HT1080 (cell line): ENCODE measurements around the gene INSL4. TPM values are rescaled to one million over a fixed set of nuclear protein-coding genes. Genes with fewer than 3 reads are reported as not detected.

Experiments used
- DNase-seq: peaks from one replicate; pipeline ENCODE4 v3.0.0-alpha.2; 2015; ENCODE audit warnings: low read depth
- polyA plus RNA-seq, 2 experiments: library from polyadenylated mRNA; depleted of rRNA; stranded (reverse); fragments of >200 nt; gene quantifications; 2 replicates each; pipeline ENCODE4 v1.2.3, GENCODE V29; 2015
- total RNA-seq: library from RNA; depleted of rRNA; stranded (reverse); fragments of >200 nt; shearing (Covaris generic); gene quantifications from 2 replicates; pipeline ENCODE4 v1.2.3, GENCODE V29; 2014; rRNA removed

The INSL4 gene
- total RNA-seq: 0.33 and 0.39 TPM in 2 replicates
- polyA plus RNA-seq (2015; cell fraction: cytosol; rRNA removed): 0.11 and 0.35 TPM in 2 replicates
- 0.25 and 0.33 TPM in 2 replicates for polyA plus RNA-seq (2015; cell fraction: nucleus; rRNA removed)

- DNase-seq: peak; percentile 77
Measured at GRCh38 chr9:5231212-5231611, at the start of gene INSL4. INSL4 (plus strand) TSS chr9:5231419; CDS start chr9:5231524, 105 bp downstream.

- DNase-seq: no peak
Measured at GRCh38 chr9:5184776-5185175, 46.4 kb upstream of the INSL4 start.

DNA sequence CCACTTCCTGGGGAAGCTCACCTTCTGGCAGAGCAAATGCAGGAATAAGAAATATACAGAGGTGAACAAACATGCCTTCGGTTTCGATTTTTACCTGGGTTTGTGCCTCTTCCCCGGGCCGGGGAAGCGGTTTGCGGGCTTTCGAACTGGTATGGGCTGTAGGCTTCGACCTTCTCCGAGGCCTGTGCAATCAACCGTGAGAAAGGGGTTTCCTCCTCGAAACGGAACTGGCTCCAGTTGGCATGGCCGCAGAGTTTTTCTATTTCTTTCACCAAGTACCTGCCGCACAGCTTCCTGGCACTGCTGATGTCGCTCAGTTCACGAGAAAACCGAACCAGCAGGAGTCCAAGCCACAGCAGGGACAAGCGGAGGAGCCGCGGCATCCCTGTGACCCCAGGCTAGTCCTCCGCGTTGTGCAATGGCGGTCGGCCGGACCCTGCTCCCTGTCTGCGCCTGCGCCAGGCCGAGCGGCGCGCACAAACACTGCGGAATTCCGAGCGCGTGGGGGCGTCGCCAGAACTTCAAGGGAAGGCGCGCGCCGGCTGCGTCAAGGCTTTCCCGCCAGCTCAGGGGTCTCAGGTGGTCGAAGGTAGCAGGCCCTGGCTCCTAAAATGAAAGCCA, 45.9 kb upstream of the INSL4 start, which contains the start of gene INSL6:
Gene INSL6, minus strand, starts transcription at position 420 of the 621 bp plus-strand sequence. Its CDS starts 37 bp downstream, at position 383.
- no peak for DNase-seq

DNA sequence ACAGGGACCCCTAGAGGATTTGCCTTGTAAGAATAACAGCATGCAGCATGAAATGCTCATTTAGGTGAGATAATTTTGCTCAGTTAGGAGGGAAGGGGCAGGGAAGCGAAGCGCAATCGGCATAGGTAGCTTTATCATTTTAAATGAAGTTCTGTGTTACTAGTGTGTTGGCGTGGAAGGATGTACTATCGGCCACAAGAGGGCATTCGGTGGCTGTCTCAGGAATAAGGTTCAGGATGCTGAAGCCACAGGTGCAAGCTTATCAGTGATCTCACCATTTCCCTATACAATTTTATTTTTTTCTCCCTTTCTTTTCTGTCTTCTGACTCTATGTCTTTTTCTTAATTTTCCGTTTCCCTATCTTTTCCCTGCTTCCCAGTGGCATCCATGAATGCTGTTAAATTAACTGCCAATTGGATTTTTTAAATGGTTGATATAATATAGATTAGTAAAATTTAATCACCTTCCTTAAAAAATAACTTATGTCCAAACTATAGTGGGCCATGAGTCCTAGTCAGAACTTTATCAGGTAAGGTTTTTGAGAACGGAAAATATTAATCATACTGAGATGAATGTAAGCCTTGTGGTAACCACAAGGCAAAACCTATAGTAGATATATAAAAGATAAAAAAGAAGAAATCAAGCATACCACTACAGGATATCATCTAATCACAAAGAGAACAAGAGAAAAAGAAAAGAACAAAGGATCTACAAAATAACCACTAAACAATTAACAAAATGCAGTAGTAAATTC, 44.6 kb upstream of the INSL4 start:
- peak; percentile 69 for DNase-seq

GRCh38 chr9:5188060-5188984, 42.9 kb upstream of the INSL4 start:
- no peak for DNase-seq

DNA sequence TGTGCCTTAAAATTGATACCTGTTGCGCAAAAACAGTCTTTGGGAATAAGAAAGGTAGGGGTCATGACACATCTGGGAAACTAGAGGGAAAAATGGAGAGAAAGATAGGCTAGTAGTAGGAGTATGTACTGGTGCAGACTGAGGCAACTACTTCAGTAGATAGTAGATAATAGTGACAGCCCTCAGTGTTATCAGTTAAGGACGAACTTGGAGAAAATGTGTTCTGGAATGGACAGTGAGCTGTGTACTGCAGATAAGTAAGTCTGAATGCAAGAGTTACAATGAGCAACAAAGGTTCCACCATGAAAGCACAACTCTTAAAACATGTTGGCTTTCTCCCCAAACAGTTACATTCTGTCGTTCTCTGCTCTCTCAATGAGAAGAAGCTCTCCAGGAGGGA, 39.2 kb upstream of the INSL4 start:
- no peak for DNase-seq

DNA sequence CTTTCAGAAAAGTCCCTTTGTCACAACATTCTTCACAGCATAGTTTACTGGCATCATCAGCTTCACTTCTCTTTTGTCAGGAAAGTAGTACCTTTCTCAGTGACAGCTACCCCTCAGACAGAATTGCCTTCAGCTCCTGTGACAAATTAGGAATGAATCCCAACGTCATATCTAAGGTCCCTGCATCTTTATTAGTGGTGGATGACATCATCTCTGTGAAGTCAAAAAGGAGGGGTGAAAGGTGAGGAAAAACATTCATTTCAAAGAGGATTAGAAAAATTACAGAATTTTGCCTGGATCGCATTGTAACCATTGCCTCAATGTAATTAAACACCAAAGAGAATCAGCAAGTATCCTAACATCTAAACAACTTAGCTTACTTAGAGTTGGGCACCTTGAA, 37.9 kb upstream of the INSL4 start:
- DNase-seq: no peak

DNA sequence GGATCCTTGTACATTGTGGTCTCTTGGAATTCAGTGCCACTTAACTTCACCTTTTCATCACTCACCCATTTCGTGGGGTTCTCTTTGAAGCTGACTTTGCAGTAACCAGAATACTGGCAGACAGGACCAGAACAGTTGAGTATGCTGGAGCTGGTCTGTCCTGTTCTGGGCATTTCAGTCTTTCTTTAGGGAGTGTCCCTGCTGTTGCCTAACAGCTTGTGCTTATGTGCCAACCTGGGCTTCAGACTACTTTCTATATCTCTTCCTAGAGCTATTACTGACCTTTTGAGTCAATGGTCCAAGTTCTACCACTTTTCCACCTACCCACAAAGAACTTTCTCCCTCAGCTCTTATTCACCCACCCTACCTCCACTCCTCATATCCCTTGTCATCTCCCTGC, 35.8 kb upstream of the INSL4 start:
- no peak for DNase-seq

DNA sequence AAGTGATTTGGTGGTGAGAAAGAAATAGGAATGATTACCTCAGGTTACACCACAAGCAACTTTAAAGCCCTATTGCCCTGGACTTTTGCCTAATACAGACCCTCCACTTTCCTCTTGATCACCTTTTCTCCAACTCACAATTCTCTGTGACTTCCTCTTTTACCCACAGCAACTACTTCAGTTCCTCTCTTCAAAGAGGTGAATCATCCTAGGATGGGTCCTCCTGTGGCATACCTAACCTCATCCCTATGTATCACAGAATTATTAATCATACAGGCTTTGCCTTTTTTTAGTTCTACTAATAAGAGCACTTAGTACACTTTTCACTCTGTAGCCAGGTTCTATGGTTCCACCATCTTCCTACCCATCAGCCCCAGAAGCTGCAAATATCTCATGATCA, 26.1 kb upstream of the INSL4 start:
- peak; percentile 31 for DNase-seq

GRCh38 chr9:5230554-5230953, 665 bp upstream of the INSL4 start:
- no peak for DNase-seq

DNA sequence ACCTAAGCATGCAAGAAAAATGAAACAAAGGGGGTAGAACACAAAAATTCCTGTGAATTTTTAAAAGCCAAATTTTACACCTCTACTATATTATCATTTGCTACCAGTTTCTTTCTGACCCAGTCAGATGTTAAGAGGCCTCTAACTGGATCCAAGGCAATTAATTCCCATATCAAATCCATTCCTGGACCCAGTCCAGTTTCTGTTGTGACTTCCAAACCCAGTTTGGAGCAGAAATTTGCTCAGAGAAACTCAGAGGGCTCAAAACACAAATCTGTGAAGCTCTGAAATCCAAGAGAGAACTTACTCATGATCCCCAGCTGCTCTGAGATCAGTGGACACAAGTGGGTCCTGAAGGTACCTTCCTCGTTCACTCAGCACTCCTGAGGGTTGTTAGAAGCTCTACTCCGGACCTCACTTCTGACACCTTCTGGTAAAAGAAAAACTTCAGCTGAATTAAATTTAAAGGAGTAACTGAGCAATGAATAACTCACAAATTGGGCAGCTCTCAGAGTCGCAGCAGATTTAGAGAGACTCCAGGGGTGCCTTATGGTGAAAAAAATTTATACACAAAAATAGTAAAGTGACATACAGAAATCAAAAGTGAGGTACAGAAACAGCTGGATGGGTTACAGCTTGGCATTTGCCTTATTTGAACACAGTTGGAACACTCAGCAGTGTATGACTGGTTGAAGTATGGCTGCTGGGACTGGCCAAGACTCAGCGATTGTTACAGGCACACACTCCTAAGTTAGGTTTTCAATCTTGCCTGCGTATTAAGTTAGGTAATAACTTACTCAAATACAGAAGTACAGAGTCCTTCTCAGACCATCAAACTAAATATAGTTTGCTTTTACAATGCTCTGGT, 32.4 kb downstream of the INSL4 start:
- DNase-seq: peak; percentile 18

GRCh38 chr9:5264219-5264595, 33.0 kb downstream of the INSL4 start:
- DNase-seq: no peak

DNA sequence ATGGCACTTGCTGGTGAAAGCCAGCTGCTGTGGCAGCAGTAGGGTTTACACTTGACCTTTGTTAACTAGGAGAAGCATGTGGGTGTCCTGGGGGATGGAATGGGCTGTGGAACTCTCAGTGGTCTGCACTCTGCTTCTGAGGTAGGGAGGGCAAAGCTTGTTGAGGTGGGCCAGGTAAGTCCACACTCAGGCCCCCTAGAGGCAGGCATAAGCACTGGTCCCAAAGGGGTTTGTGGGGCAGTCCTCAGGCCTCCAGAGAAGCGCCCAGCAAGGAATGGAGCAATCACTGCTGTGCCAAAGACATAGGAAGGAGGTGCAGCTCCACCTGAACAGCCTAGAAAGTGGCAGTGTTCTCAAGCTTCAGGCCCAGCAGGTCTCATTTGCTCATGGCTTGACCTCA, 34.7 kb downstream of the INSL4 start:
- DNase-seq: no peak

DNA sequence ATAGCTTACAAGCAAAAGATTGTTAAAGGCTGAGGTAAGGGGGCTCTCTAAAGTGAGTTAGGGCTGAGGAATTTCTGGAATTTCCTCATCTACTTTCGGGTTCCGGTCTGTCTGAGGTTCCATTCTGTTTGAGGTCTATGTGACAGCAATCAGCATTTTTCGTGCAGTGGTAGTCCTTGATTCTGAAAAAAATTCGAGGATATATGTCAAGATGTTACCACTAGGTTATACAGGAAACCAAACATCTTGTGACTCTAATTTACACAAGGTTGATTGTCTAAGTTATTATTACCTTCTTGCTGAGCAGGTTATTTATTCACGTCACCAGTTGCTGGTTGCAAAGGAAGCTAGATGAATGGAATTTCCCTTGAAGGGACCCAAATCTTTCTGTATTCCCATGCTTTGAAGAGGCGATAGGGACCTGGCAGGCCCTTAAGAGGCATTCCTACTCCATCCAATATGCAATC, 38.1 kb downstream of the INSL4 start:
- peak; percentile 97 for DNase-seq

- no peak for DNase-seq
Measured at GRCh38 chr9:5274770-5275169, 43.6 kb downstream of the INSL4 start.

DNA sequence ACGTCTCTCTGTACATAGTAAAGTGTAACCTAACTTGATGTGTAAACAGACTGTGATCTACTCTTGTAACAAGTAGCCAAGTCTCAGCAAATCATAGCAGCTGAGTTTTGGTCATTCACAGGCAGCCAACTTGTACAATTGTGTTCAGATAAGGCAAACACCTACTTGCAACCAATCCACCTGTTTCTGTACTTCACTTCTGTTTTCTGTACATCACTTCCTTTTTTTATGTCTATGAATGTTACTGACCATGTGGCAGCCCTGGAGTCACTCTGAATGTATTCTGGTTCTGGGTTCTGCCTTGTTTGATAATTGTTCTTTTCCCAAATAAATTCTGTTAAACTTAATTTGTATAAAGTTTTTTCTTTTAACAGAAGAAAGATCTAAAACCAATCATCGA, 47.3 kb downstream of the INSL4 start:
- no peak for DNase-seq
